HG03378 (cell line): Measurements from ENCODE around the gene BCL2.

ENCODE experiments used
- ATAC-seq: cut with Tn5 transposase; IDR thresholded peaks from one replicate; pipeline ENCODE4 v1.9.1; 2021; ENCODE audit warnings: mild to moderate bottlenecking, moderate library complexity; ENCODE audit not compliant: unreplicated experiment

The BCL2 gene

GRCh38 chr18:63098018-63098981, 221.3 kb downstream of the BCL2 start:
- peak; percentile 71 for ATAC-seq

GRCh38 chr18:63097178-63097577, 222.4 kb downstream of the BCL2 start:
- ATAC-seq = no peak

- ATAC-seq = no peak
Measured at GRCh38 chr18:63096327-63096874, 223.2 kb downstream of the BCL2 start.

GRCh38 chr18:63095768-63096167, 223.8 kb downstream of the BCL2 start:
- no peak for ATAC-seq

- no peak for ATAC-seq
Measured at GRCh38 chr18:63091671-63092364, 227.8 kb downstream of the BCL2 start.

- ATAC-seq = no peak
Measured at GRCh38 chr18:63090334-63090733, 229.2 kb downstream of the BCL2 start.

GRCh38 chr18:63089041-63089440, 230.5 kb downstream of the BCL2 start:
- no peak for ATAC-seq

GRCh38 chr18:63088262-63088661, 231.3 kb downstream of the BCL2 start:
- ATAC-seq = no peak

- no peak for ATAC-seq
Measured at GRCh38 chr18:63087421-63088230, 231.9 kb downstream of the BCL2 start.

- no peak for ATAC-seq
Measured at GRCh38 chr18:63085611-63086010, 234.0 kb downstream of the BCL2 start.

GRCh38 chr18:63084219-63084618, 235.3 kb downstream of the BCL2 start:
- ATAC-seq = no peak

- no peak for ATAC-seq
Measured at GRCh38 chr18:63083555-63083954, 236.0 kb downstream of the BCL2 start.

GRCh38 chr18:63083020-63083531, 236.5 kb downstream of the BCL2 start:
- ATAC-seq = no peak

- no peak for ATAC-seq
Measured at GRCh38 chr18:63082366-63083019, 237.1 kb downstream of the BCL2 start.

GRCh38 chr18:63079114-63079513, 240.5 kb downstream of the BCL2 start:
- peak; percentile 36 for ATAC-seq

- peak; percentile 97 for ATAC-seq
Measured at GRCh38 chr18:63078471-63078870, 241.1 kb downstream of the BCL2 start.

- no peak for ATAC-seq
Measured at GRCh38 chr18:63074981-63075404, 244.6 kb downstream of the BCL2 start.

GRCh38 chr18:63073481-63073880, 246.1 kb downstream of the BCL2 start:
- ATAC-seq = peak; percentile 42
